T-helper 9 cell (primary cell): ENCODE results near the gene EGFL7.
A peak's percentile ranks its signal among the peaks of the same experiment; 100 is the strongest.
"Not testable (repeated sequence)": the region's sequence is repeated elsewhere in the genome, so short reads cannot be mapped to it uniquely, and the experiment has no call there.

Experiments used
- DNase-seq: peaks from one replicate; pipeline ENCODE4 v3.0.0-alpha.2; 2020

EGFL7 gene

GRCh38 chr9:136625101-136626065 lies 37.3 kb upstream of the EGFL7 start:
- no peak for DNase-seq

DNA sequence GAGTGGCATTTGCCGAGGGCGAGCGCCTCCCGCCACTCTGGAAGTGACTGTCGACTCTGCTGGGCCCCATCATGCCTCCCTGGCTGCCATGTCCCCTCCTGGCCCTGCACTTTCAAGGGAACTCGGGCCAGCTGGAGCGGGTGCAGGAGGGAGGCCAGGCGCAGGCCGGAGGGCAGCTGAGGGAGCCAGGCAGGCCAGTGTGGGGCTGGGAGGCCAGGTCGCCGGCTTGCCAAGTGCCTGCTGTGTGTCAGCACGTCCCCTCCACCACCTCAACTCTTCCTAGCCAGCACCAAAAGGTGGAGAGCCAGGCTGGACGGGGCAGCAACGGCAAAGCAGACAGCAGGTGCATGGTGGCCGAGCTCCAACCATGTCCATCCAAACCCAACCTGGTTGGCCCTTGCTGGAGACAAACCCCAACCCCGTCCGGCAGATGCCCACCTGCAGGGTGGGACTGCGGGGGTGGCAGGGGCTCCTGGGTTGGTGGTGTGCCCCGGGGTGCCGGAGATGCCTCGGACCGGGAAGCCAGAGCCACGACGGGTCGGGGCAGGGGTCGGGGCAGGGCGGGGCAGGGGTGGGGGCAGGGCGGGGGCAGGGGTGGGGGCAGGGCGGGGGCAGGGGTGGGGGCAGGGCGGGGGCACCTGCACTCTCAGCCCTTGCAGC lies 36.5 kb upstream of the EGFL7 start:
- no peak for DNase-seq

DNA sequence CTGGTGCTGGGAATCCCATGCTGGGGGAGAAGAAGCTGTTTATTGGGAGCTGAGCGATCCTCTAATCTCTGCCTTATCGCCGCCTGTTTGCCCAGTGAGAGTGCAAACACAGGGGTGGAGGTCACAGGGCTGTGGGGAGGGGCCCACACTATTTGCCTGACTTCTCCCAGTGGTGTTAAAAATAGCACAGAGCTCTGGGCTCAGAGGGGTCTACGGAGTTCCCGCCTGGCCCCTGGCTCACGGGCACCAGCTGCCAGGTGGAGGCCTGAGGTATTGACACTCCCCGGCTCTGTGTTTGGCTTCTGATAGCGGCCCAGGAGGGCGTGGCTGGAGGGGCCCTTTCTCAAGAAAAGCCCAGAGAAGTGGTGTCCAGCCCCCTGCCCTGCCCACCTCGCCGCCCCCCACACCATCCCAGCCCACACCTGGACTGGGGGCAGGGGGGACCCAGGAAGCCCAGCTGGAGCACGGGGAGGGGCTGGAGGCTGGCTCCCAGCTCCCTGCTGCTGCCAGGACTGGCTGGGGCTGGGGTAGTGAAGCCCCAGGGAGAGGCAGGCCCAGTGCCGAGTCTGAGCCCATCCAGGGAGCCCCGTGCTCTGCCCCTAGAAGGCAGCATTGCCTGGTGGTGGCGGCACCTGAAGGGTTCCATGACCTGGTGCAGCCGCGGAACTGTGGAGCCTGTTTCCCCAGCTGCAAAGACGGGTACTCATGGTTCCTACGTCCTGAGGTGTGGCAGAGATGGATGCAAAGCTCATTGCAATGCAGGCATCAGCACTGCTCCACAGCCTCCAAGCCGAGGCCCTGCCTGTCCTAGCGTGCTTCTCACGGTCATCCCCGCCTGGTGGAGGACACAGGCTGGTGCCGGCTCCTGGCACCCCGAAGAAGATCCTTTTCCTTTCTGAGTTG lies 35.7 kb upstream of the EGFL7 start:
- DNase-seq = no peak

DNA sequence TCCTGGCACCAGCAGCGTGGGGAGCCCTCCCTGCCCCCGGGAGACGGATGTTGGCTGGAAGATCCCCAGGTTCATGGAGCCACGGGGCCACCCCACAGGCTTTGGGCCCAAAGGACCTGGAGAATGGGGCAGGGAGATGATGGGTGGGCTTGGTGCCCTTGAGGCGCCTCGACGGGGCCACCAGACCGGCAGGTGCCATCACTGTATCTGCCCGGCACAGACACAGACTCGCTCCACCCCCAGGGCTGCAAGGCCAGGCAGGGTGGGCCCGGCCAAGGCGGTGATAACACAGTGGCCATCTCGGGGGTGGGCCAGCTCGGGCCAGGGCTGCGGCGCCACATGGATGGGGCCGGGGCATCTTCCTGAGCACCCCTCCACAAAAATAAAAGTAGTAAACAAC lies 35.0 kb upstream of the EGFL7 start:
- DNase-seq = no peak

DNA sequence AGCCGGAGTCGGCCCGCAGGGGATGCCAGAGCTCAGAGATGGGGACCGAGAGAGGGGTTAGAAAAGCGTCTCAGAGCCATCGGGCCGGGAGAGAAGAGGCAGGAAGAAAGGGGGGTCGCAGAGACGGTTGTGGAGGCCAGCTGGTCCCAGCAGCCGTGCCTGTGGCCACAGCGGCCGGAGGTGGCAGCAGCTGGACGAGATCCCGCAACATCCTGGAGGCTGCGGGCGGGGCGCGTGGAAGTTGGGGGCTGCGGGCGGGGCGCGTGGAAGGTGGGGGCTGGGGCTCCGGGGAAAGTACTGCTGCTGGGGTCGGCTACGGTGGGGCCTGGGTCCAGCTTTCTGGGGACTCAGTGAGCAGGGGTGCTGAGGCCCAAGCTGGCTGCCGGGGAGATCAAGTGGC lies 34.4 kb upstream of the EGFL7 start:
- DNase-seq = no peak

DNA sequence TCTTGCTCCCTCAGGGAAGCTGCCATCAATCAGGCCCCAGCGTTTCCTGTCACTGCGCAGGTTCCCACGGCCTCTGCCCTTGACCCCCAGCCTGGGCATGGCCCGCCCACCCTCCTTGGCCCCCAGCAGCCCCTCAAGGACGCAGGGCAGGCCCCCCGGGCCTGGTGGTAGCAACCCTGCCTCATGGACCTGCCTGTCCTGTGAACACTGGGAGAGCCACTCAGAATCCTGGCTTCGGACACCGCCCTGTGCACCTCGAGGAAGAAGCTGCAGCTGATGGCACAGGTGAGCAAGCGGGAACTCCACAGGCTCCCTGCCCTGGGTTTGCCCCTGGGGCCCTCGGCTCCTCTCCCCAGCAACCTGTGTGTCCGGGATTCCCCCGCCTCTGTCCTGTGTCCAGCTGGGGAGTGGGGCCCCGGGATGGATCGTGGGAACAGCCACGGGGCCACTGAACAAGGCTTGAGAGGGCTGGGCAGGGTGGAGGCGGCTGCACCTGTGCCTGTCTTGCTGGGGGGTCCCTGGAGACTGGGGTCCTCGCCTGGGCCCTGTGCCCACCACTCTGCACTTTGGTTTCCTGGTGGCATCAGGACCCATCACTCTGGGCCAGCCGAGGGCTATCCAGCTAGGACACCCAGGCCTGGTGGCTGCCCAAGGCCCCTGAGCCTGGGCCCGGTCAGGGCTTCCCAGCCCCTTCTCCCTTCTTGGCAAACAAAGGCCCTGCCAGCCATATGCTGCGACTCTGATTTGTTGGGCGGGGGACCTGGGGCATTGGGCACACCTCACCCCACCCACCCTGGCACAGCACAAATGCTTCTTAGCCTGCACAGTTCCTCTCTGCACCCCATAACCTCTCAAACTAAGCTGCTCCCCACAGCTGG lies 33.5 kb upstream of the EGFL7 start:
- DNase-seq = no peak

DNA sequence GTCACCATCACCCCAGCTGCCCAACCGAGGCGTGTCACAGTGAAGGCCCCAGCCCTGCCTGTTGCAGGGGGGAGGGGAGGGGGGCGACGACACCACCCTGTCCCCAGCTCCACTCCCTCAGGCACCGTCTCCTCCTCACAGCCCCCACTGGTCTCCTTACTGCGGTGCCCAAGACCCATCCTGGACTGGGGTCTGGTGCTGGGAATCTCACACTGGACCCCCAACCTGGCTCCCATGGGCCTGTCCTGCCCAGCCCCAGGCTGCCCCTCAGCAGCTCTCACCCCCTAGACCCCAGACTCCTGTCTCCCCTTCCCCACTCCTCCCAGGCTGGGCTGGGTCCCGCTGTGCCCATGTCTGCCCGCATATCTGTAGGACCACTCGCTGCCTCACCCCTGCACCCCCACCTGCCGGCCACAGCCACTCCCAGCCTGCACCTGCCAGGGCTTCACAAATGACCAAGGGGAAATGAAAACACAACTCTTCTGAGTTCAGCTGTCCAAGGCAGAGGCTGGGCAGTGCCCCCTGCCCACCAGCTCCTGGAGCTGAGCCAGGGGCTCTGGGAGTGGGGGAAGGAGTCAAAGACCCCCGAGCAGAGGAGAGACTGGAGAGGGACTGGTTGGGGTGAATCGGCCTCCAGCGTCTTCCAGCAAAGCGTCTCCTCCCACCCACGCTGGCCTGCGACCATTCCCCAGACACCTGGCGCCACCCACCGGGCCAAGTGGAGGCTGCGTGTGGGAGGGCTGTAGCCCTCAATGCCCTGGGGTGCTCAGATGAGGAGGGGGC lies 32.6 kb upstream of the EGFL7 start:
- peak; percentile 41 for DNase-seq

DNA sequence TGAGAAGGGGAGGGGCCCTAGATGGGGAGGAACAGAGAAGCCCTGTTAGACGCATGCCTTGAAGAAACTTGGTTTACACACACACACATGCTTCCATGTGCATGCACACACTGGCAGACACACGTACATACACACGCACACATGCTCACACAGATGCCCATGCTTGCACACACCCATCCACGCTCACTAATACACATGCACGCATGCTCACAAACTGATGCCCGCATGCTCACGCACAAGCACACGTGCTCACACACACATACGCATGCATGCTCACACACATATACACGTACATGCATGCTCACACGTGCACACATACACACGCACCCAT lies 32.1 kb upstream of the EGFL7 start:
- DNase-seq = no peak

DNA sequence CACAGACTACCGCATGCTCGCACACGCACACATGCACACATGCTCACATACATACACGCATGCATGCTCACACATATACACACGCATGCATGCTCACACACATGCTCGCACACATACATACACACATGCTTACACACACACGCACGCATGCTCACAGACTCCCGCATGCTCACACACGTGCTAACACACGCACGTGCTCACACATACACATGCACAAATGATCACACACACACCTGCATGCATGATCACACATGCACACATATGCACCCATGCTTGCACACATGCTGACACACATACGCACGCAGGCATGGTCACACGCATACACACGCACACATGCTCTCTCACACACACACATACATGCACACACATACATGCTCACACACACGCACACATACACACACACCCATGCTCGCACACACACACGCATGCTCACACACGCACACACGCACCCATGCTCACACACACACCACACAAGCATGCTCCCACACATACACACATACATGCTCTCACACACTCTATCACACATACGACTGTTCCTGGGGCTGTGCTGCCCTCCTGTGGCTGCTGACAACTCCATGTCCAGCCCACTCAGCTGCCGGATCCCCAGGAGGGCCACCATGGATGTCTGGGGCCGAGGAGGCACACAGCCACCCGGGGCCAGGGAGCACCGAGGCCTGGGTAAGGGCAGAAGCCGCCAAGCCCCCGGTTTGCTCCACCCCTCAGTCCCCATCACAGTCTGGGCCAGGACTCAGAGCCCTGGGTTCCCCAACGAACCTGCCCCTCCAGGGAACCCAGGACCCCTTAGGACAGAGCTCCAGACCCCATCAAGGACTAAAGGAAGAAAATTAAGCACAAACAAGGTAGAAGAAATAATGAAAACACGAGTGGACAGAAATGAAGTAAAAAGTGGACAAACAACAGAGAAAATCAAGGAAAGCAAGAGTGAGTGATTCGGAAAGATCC lies 31.4 kb upstream of the EGFL7 start:
- DNase-seq = peak; percentile 79

GRCh38 chr9:136632072-136632471 lies 30.6 kb upstream of the EGFL7 start:
- not testable (repeated sequence) for DNase-seq

GRCh38 chr9:136632491-136633106 lies 30.1 kb upstream of the EGFL7 start:
- not testable (repeated sequence) for DNase-seq

- DNase-seq = no peak
Measured at GRCh38 chr9:136634904-136635303, 27.8 kb upstream of the EGFL7 start.

- DNase-seq = no peak
Measured at GRCh38 chr9:136640171-136641111, 22.3 kb upstream of the EGFL7 start.

- DNase-seq = no peak
Measured at GRCh38 chr9:136642439-136642921, 20.2 kb upstream of the EGFL7 start.

DNA sequence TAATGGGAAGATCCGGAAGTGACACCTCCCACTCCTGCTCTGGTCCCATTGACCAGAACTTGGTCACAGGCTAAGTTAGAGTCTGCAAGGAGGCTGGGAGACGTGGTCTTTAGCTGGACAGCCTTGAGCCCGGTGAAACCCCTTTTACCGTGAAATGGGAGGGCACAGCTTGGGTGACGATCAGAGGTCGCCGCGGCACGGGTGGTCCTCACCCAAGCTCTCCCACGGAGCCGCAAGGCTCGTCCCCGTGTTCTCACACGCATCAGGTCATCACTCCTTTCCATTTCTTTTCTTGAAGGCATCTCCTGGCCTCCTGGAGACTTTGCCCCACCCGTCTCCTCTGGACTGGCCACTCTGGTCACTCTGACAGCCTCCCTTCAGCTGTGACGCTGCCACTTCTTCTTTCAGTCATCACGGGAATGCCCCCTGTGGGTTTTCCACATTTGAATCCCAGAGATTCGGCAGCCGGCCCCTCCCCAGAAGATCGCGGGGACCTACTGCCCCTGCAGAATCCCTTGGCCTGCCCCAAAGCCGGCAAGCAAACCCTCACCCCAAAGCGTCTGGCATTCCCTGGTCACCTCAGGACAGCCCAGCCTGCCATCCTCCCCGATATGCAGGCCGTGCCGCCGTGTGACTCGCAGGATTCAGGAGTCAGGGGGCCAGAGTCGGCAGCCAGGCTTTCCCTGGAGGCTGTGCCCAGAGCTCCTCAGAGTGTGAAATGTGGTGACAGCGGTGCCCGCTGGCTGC lies 18.9 kb upstream of the EGFL7 start:
- DNase-seq = no peak

DNA sequence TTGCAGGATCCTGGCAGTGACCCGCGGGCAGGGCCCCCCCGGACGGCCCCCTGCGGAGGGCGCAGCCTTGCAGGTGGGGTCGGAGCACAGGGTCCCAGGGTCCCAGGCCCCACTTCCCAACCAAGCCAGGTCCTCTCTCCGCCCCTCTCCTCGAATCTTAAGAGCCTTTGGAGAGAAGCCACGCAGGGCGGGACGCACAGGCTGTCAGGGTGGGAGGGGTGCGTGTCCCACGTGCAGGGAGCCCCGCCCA lies 18.4 kb upstream of the EGFL7 start:
- no peak for DNase-seq

DNA sequence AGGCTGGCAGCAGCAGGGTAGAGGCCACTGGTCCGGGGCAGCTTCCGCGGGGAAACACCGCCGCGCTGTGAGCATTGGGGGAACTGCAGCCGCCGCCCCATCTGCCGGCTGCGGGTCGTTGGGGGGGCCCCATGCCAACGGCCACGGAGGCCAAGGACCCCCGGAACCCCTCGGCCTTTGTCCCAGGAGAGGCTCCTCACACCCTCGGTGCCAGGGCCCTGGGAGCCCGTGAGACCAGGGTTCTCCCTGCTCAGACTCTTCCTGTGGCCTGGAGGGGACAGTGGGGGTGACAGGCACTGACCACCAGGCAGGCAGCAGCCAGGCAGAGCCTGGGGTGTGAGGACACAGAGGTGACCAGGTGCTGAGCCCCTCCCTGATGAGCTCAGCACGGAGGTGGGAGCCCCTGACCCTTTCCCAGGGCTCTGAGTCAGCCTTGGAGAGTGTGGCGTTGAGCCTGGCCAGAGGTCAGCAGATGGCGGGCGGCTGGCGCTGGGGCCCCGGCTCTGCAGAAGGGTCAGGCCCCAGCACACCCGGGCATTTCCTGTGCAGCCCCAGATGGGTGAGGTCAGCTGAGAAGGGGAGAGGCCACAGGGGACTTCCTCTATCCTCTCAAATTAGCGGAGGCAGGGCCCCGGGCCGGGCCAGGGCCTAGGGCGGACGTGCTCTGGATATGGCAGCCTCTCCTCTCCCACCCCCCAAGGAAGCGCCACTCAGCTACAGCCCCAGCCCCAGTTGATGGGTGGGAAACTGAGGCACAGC lies 17.9 kb upstream of the EGFL7 start:
- peak; percentile 55 for DNase-seq
